ENCODE measurements around the gene TMEM131L. TPM values are rescaled to one million over a fixed set of nuclear protein-coding genes. Genes with fewer than 3 reads are reported as not detected.
"Not testable (repeated sequence)": the region's sequence is repeated elsewhere in the genome, so short reads cannot be mapped to it uniquely, and the experiment has no call there.

The TMEM131L gene
- total and polyA plus RNA-seq, 7 donors: 0.60 to 27.2 (median 12.1) TPM

- Histone ChIP-seq H3K27ac (no peak overlapping the region), H3K4me3 (no peak overlapping the region), H3K9me3 (no peaks in the 10 kb centered on the region), H3K36me3 (no peaks in the 10 kb centered on the region), H3K27me3 (no peaks in the 10 kb centered on the region), H3K4me1 (peaks cover 0 to 3% (median 0%) of the 10 kb centered on the region in 4 donors)
- DNase-seq: no peak
- no peak for TF ChIP-seq POLR2A (IDR thresholded peaks at IDR 0.05)
- TF ChIP-seq POLR2AphosphoS5 (IDR thresholded peaks at IDR 0.05): no peak
- no peak for TF ChIP-seq CTCF (IDR thresholded peaks at IDR 0.05)
- TF ChIP-seq EP300 (IDR thresholded peaks at IDR 0.05): no peak
- intact Hi-C loops (cut with DNase I): no loop called here
- WGBS, 2 donors: 85 to 91% methylated on average over 1 of the region's 1 CpG
Measured at GRCh38 chr4:153663667-153664066, 197.5 kb downstream of the TMEM131L start.

GRCh38 chr4:153666505-153666904 is 200.3 kb downstream of the TMEM131L start:
- 16 to 48% methylated on average over 1 of the region's 1 CpG for WGBS, 2 donors
- H3K27me3 ChIP-seq; H3K36me3 ChIP-seq; H3K27ac ChIP-seq; intact Hi-C loops (cut with DNase I); H3K9me3 ChIP-seq; H3K4me1 ChIP-seq; H3K4me3 ChIP-seq; DNase-seq: not testable (repeated sequence)

GRCh38 chr4:153668647-153669046 is 202.5 kb downstream of the TMEM131L start:
- H3K36me3 ChIP-seq: no peaks in the 10 kb centered on the region
- TF ChIP-seq POLR2A (IDR thresholded peaks at IDR 0.05) (no peak), EP300 (IDR thresholded peaks at IDR 0.05) (no peak), POLR2AphosphoS5 (IDR thresholded peaks at IDR 0.05) (no peak), CTCF (IDR thresholded peaks at IDR 0.05) (no peak)

GRCh38 chr4:153669838-153670237 is 203.7 kb downstream of the TMEM131L start:
- no peak overlapping the region for H3K27ac ChIP-seq
- no peak for DNase-seq
- no peaks in the 10 kb centered on the region for H3K4me1 ChIP-seq
- no peaks in the 10 kb centered on the region for H3K36me3 ChIP-seq
- WGBS, 2 donors: 53% methylated on average over 3 of the region's 3 CpGs
- intact Hi-C loops (cut with DNase I): no loop called here
- H3K9me3 ChIP-seq: no peaks in the 10 kb centered on the region
- H3K4me3 ChIP-seq: no peak overlapping the region
- no peak for TF ChIP-seq POLR2AphosphoS5 (IDR thresholded peaks at IDR 0.05)
- no peak for TF ChIP-seq EP300 (IDR thresholded peaks at IDR 0.05)
- TF ChIP-seq CTCF (IDR thresholded peaks at IDR 0.05): no peak
- TF ChIP-seq POLR2A (IDR thresholded peaks at IDR 0.05): no peak
- no peaks in the 10 kb centered on the region for H3K27me3 ChIP-seq

More at GRCh38 chr4:153668647-153669046, 202.5 kb downstream of the TMEM131L start:
- Histone ChIP-seq H3K4me3 (no peak overlapping the region), H3K9me3 (no peaks in the 10 kb centered on the region), H3K4me1 (no peaks in the 10 kb centered on the region), H3K27ac (no peak overlapping the region), H3K27me3 (no peaks in the 10 kb centered on the region)
- DNase-seq: no peak
- WGBS, 2 donors: 85 to 94% methylated on average over 2 of the region's 2 CpGs
- intact Hi-C loops (cut with DNase I): no loop called here

GRCh38 chr4:153676486-153676885 is 210.3 kb downstream of the TMEM131L start:
- intact Hi-C loops (cut with DNase I): no loop called here
- Histone ChIP-seq H3K4me1 (no peaks in the 10 kb centered on the region), H3K36me3 (no peaks in the 10 kb centered on the region), H3K27me3 (no peaks in the 10 kb centered on the region), H3K9me3 (peaks cover 0 to 5% (median 0%) of the 10 kb centered on the region in 4 donors), H3K4me3 (no peak overlapping the region), H3K27ac (peak overlapping the region in 1 of 4 donors; percentile 31)
- no peak for DNase-seq
- WGBS, 2 donors: 86 to 93% methylated on average over 5 of the region's 5 CpGs
- no peak for TF ChIP-seq EP300 (IDR thresholded peaks at IDR 0.05)
- no peak for TF ChIP-seq CTCF (IDR thresholded peaks at IDR 0.05)
- no peak for TF ChIP-seq POLR2AphosphoS5 (IDR thresholded peaks at IDR 0.05)
- no peak for TF ChIP-seq POLR2A (IDR thresholded peaks at IDR 0.05)
